ENCODE data around the gene NEDD9.

Gene NEDD9

DNA sequence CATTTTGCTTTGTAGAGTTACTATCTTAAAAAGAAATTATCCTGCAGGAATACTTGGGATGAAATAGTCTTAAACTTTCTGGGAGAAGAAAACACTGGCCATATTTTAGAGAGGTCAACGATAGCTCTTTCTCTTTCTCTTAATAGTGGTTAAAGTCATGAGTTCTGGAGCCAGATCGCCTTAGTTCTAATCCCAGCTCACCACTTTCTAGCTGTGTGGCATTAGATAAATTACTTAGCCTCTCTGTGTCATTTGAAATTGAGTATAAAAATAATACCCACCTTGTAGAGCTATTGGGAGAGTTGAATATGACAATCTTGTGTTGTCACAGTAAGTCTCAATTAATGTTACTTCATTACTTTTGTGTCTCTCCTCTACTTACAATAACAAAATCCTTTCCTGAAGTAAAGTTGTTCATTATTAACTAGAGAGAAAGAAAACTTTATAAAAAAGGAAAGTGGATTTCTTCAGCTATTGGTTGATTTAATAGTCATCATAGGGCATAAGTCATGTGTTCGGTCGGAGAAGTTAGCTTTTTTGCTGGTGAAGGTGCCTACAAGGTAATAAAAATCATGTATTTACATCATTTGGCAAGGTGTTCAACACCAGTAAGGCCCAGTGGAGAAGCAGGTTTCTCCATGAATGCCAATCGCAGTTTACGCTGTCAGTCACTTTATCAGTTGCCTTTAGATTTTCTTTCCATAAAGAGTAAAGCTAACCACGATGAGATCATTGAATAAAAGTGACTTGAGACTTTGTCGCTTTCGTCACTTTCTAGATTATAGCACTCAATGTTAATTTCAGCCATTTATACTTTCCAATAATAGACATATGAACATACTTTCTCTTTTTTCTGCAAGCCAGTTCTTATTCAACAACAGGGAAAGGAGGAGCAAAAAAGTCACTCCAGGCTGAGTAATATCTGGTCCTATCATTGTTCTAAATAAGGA, 2.0 kb downstream of the NEDD9 start:
- peak overlapping the region; percentile 92 for H3K9ac ChIP-seq (ENCODE audit: low read length)
- no peaks in the 10 kb centered on the region for H3K36me3 ChIP-seq (ENCODE audit: control insufficient read depth, insufficient read depth, low read length)
- H3K4me3 ChIP-seq (ENCODE audit: low read length): peak overlapping the region; percentile 89
- H3K4me1 ChIP-seq (ENCODE audit: control insufficient read depth, insufficient read depth, low read length): peaks cover 28% of the 10 kb centered on the region
- no peaks in the 10 kb centered on the region for H3K9me3 ChIP-seq (ENCODE audit: control insufficient read depth, low read length)
- no peaks in the 10 kb centered on the region for H3K27me3 ChIP-seq (ENCODE audit: control insufficient read depth, insufficient read depth, low read length)

DNA sequence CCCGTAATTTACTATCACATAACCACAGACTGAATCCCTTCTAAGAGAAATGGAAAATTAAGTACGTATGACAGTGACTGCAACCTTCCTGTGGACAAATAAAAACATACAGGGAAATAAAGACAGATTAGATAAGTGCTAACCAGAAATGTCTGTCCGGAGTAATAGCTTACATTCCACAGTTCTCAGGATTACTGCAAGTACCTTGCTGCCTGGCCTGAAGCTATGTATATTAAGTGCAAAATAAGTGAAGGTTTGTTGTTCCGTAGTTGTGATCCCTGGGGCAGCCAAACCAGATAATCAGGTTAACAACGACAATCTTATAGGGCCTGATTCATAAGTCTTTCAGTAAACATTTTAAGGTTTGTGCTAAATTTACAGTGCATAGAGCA, 2.8 kb downstream of the NEDD9 start:
- peaks cover 32% of the 10 kb centered on the region for H3K4me1 ChIP-seq (ENCODE audit: control insufficient read depth, insufficient read depth, low read length)
- no peaks in the 10 kb centered on the region for H3K9me3 ChIP-seq (ENCODE audit: control insufficient read depth, low read length)
- H3K9ac ChIP-seq (ENCODE audit: low read length): peak overlapping the region; percentile 92
- H3K36me3 ChIP-seq (ENCODE audit: control insufficient read depth, insufficient read depth, low read length): no peaks in the 10 kb centered on the region
- H3K27me3 ChIP-seq (ENCODE audit: control insufficient read depth, insufficient read depth, low read length): no peaks in the 10 kb centered on the region
- peak overlapping the region; percentile 89 for H3K4me3 ChIP-seq (ENCODE audit: low read length)

- Histone ChIP-seq H3K9ac (ENCODE audit: low read length) (peak overlapping the region; percentile 92), H3K4me1 (ENCODE audit: control insufficient read depth, insufficient read depth, low read length) (peaks cover 38% of the 10 kb centered on the region), H3K27me3 (ENCODE audit: control insufficient read depth, insufficient read depth, low read length) (no peaks in the 10 kb centered on the region), H3K36me3 (ENCODE audit: control insufficient read depth, insufficient read depth, low read length) (no peaks in the 10 kb centered on the region), H3K4me3 (ENCODE audit: low read length) (peak overlapping the region; percentile 89), H3K9me3 (ENCODE audit: control insufficient read depth, low read length) (no peaks in the 10 kb centered on the region)
These were observed 3.4 kb downstream of the NEDD9 start for GRCh38 chr6:11228935-11229654.

GRCh38 chr6:11227698-11228097, 4.8 kb downstream of the NEDD9 start:
- Histone ChIP-seq H3K27me3 (ENCODE audit: control insufficient read depth, insufficient read depth, low read length) (no peaks in the 10 kb centered on the region), H3K4me3 (ENCODE audit: low read length) (no peak overlapping the region), H3K4me1 (ENCODE audit: control insufficient read depth, insufficient read depth, low read length) (peaks cover 40% of the 10 kb centered on the region), H3K36me3 (ENCODE audit: control insufficient read depth, insufficient read depth, low read length) (no peaks in the 10 kb centered on the region), H3K9me3 (ENCODE audit: control insufficient read depth, low read length) (no peaks in the 10 kb centered on the region), H3K9ac (ENCODE audit: low read length) (no peak overlapping the region)

GRCh38 chr6:11226005-11226404, 6.5 kb downstream of the NEDD9 start:
- no peak overlapping the region for H3K9ac ChIP-seq (ENCODE audit: low read length)
- no peaks in the 10 kb centered on the region for H3K27me3 ChIP-seq (ENCODE audit: control insufficient read depth, insufficient read depth, low read length)
- peaks cover 55% of the 10 kb centered on the region for H3K4me1 ChIP-seq (ENCODE audit: control insufficient read depth, insufficient read depth, low read length)
- no peak overlapping the region for H3K4me3 ChIP-seq (ENCODE audit: low read length)
- no peaks in the 10 kb centered on the region for H3K9me3 ChIP-seq (ENCODE audit: control insufficient read depth, low read length)
- no peaks in the 10 kb centered on the region for H3K36me3 ChIP-seq (ENCODE audit: control insufficient read depth, insufficient read depth, low read length)

GRCh38 chr6:11224966-11225463, 7.5 kb downstream of the NEDD9 start:
- Histone ChIP-seq H3K4me1 (ENCODE audit: control insufficient read depth, insufficient read depth, low read length) (peaks cover 64% of the 10 kb centered on the region), H3K36me3 (ENCODE audit: control insufficient read depth, insufficient read depth, low read length) (no peaks in the 10 kb centered on the region), H3K4me3 (ENCODE audit: low read length) (no peak overlapping the region), H3K9me3 (ENCODE audit: control insufficient read depth, low read length) (no peaks in the 10 kb centered on the region), H3K27me3 (ENCODE audit: control insufficient read depth, insufficient read depth, low read length) (no peaks in the 10 kb centered on the region), H3K9ac (ENCODE audit: low read length) (no peak overlapping the region)

DNA sequence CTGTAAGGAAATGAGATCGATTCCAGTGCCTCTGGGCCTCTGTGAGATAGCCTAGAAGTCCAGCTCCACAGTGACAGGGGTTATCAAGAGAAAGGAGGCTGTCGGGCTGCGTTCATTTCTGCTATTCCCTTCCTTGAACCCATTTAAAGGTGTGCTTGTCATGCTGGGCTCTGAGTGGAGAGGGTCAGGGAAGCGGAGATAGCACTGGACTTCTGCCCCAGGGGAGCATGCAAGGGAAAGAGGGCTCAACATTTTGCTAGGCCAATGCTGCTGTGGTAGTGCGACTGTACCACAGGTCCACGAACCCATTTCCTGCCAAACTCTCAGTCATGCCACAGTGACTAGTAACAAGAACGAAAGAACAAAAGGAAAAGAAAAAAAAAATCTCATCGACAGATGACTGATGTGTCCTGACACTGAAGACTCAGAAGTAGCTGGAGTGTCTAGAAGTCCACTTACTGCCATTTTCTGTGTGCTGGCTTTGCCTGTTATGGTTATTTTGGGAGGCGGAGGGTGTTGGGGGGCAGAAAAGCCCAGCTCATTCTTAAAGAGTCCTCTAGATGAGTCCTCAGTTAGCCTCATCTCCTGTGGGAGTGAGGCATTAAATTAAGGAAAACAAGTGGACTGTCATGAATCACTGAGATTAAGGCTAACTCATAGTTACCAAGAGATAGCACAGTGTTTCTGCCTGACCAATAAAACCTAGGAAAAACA, 8.1 kb downstream of the NEDD9 start:
- H3K27me3 ChIP-seq (ENCODE audit: control insufficient read depth, insufficient read depth, low read length): no peaks in the 10 kb centered on the region
- H3K9ac ChIP-seq (ENCODE audit: low read length): no peak overlapping the region
- H3K4me3 ChIP-seq (ENCODE audit: low read length): no peak overlapping the region
- peaks cover 71% of the 10 kb centered on the region for H3K4me1 ChIP-seq (ENCODE audit: control insufficient read depth, insufficient read depth, low read length)
- no peaks in the 10 kb centered on the region for H3K36me3 ChIP-seq (ENCODE audit: control insufficient read depth, insufficient read depth, low read length)
- no peaks in the 10 kb centered on the region for H3K9me3 ChIP-seq (ENCODE audit: control insufficient read depth, low read length)

- no peaks in the 10 kb centered on the region for H3K27me3 ChIP-seq (ENCODE audit: control insufficient read depth, insufficient read depth, low read length)
- H3K36me3 ChIP-seq (ENCODE audit: control insufficient read depth, insufficient read depth, low read length): no peaks in the 10 kb centered on the region
- H3K4me1 ChIP-seq (ENCODE audit: control insufficient read depth, insufficient read depth, low read length): peaks cover 74% of the 10 kb centered on the region
- H3K4me3 ChIP-seq (ENCODE audit: low read length): no peak overlapping the region
- H3K9me3 ChIP-seq (ENCODE audit: control insufficient read depth, low read length): no peaks in the 10 kb centered on the region
- H3K9ac ChIP-seq (ENCODE audit: low read length): no peak overlapping the region
These were observed 9.1 kb downstream of the NEDD9 start for GRCh38 chr6:11223286-11223864.

DNA sequence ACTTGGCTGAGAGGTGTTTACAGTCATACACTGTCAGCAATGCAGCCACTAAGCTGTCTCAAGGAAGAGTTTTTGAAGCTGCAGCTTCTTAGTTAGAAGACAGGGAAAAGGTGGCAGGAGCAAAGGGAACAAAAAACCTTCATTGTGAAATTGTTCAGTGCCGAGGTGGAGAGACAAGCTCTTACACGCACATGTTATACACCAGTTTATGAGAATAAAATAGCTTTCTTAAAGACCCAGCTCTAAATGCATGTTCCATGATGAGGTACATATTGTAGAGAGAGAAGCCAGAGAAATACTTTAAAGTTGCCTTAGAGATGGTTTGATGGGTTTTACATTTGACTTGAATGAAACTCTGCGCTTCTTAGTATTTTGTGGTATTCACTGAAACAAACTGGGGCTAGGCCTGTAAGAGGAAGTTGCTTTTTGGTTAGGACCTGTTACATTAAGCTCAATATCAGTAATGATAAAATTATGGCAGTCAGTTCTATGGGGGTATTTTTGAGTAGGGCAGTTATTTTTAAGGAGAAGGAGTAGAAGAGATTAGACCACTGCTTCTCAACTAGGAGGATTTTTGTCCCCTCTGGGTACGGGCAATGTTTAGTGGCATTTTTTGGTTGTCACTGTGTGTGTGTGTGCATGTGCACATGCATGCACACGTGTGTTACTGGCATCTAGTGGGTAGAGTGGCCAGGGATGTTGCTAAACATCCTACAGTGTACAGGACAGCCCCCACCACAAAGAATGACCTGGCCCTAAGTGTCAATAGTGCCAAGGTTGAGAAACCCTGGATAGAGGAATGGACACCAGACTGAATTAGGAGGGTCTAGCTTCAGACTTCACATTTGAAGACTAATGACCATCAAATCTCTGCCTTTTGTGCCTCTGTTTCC, 9.8 kb downstream of the NEDD9 start:
- Histone ChIP-seq H3K36me3 (ENCODE audit: control insufficient read depth, insufficient read depth, low read length) (no peaks in the 10 kb centered on the region), H3K9ac (ENCODE audit: low read length) (no peak overlapping the region), H3K9me3 (ENCODE audit: control insufficient read depth, low read length) (no peaks in the 10 kb centered on the region), H3K27me3 (ENCODE audit: control insufficient read depth, insufficient read depth, low read length) (no peaks in the 10 kb centered on the region), H3K4me1 (ENCODE audit: control insufficient read depth, insufficient read depth, low read length) (peaks cover 74% of the 10 kb centered on the region), H3K4me3 (ENCODE audit: low read length) (no peak overlapping the region)

DNA sequence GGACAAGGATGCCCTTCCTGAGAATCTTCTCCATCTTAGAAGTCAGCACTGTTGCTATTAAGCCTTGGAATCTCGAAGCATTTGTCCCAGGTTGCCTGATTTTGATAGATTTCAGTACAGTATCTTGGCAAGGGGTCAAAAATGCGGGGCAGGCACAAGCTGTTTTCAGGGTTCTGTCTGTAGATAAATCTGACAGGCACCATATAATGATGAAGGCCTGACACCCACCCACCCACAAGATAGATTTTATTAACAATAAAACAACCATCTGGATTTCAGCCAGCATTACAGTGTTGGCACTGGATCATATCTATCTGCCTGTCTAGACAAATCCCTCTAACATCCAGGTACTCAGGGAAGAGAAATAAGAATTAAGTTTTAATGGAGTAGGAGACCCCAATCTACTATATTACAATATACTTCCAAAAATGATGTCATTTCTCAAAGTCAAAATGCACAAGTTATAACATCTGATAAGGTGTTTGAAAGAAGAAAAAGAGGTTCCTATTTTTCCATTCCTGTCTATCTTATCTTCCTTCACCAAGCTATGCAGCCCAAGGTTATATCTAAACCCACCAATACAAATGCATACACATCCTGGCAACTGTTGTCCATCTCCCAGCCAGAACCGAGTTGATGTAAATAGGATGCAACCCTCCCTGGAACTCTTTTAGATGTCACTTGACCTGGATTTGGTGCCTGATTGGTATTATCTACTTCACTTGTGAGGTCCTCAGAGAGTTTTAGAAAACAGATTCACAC, 10.7 kb downstream of the NEDD9 start:
- no peak overlapping the region for H3K9ac ChIP-seq (ENCODE audit: low read length)
- H3K4me1 ChIP-seq (ENCODE audit: control insufficient read depth, insufficient read depth, low read length): peaks cover 73% of the 10 kb centered on the region
- H3K27me3 ChIP-seq (ENCODE audit: control insufficient read depth, insufficient read depth, low read length): no peaks in the 10 kb centered on the region
- no peaks in the 10 kb centered on the region for H3K9me3 ChIP-seq (ENCODE audit: control insufficient read depth, low read length)
- H3K4me3 ChIP-seq (ENCODE audit: low read length): no peak overlapping the region
- H3K36me3 ChIP-seq (ENCODE audit: control insufficient read depth, insufficient read depth, low read length): no peaks in the 10 kb centered on the region

Measured in mucosa of stomach (tissue), 1 donor.